Liver (tissue), 9 donors: Measurements from ENCODE around the gene SMIM33. TPM values are rescaled to one million over a fixed set of nuclear protein-coding genes. Genes with fewer than 3 reads are reported as not detected.

Experiments used
- DNase-seq: peaks from one replicate; pipeline ENCODE4 v3.0.0-alpha.2; 2017; ENCODE audit warnings: low spot score
- H3K27ac ChIP-seq, 2 donors: one replicate each; pipeline ENCODE4 v1.7.0; 2013; ENCODE audit warnings: inconsistent platforms in 2 of 2, low read length in 2 of 2, control low read depth in 1 of 2, low read depth in 1 of 2, mild to moderate bottlenecking in 1 of 2
- H3K27me3 ChIP-seq, 4 donors: one replicate each; pipeline versions ENCODE4 v1.6.1 to v1.7.0; 2013; ENCODE audit warnings: low read length in 3 of 4, inconsistent platforms in 1 of 4, mild to moderate bottlenecking in 1 of 4, moderate library complexity in 1 of 4; ENCODE audit not compliant: control insufficient read depth in 4 of 4, insufficient read depth in 4 of 4
- H3K36me3 ChIP-seq, 4 donors: one replicate each; pipeline versions ENCODE4 v1.6.1 to v1.7.0; 2013; ENCODE audit warnings: low read length in 3 of 4, mild to moderate bottlenecking in 3 of 4, low read depth in 1 of 4, moderate library complexity in 1 of 4; ENCODE audit not compliant: control insufficient read depth in 4 of 4, insufficient read depth in 3 of 4
- H3K4me1 ChIP-seq, 4 donors: one replicate each; pipeline versions ENCODE4 v1.6.1 to v1.7.0; 2013; ENCODE audit warnings: low read length in 3 of 4, mild to moderate bottlenecking in 3 of 4, moderate library complexity in 1 of 4; ENCODE audit not compliant: control insufficient read depth in 4 of 4, insufficient read depth in 4 of 4
- H3K4me3 ChIP-seq, 3 donors: one replicate each; pipeline versions ENCODE4 v1.6.1 to v1.7.0; 2013; ENCODE audit warnings: low read length in 3 of 3, control low read depth in 1 of 3, low read depth in 1 of 3, mild to moderate bottlenecking in 1 of 3
- H3K9ac ChIP-seq, 2 donors: one replicate each; pipeline ENCODE4 v1.7.0; 2013; ENCODE audit warnings: low read length in 2 of 2, mild to moderate bottlenecking in 2 of 2, moderate library complexity in 2 of 2, control low read depth in 1 of 2, low read depth in 1 of 2
- H3K9me3 ChIP-seq, 4 donors: one replicate each; pipeline versions ENCODE4 v1.6.1 to v1.7.0; 2013; ENCODE audit warnings: low read length in 3 of 4; ENCODE audit not compliant: control insufficient read depth in 4 of 4
- ATF3 ChIP-seq: IDR thresholded peaks from 2 replicates; pipeline ENCODE4 v1.6.1; 2016; ENCODE audit warnings: antibody characterized with exemption
- CTCF ChIP-seq: fragments of 150-350 bp; IDR thresholded peaks from 2 replicates; pipeline ENCODE4 v1.5.1; 2017; ENCODE audit warnings: improper control_type of control experiment, low read depth, low read length; ENCODE audit not compliant: missing input control
- EGR1 ChIP-seq, 2 donors: IDR thresholded peaks; 2 replicates each; pipeline ENCODE4 v1.6.1; 2016 to 2018; ENCODE audit warnings: antibody characterized with exemption in 2 of 2, low read depth in 2 of 2
- FOXA2 ChIP-seq: IDR thresholded peaks from 2 replicates; pipeline ENCODE4 v1.6.1; 2016; ENCODE audit warnings: antibody characterized with exemption
- GABPA ChIP-seq, 2 donors: IDR thresholded peaks in 1 of 2; conservative IDR thresholded peaks in 1 of 2; 2 replicates each; pipeline ENCODE4 v1.6.1; 2016; ENCODE audit warnings: antibody characterized with exemption in 2 of 2, mild to moderate bottlenecking in 1 of 2, moderate library complexity in 1 of 2
- HNF4G ChIP-seq: IDR thresholded peaks from 2 replicates; pipeline ENCODE4 v1.6.1; 2016; ENCODE audit warnings: antibody characterized with exemption
- NR2F2 ChIP-seq: IDR thresholded peaks from 2 replicates; pipeline ENCODE4 v1.6.1; 2016; ENCODE audit warnings: antibody characterized with exemption
- RAD21 ChIP-seq, 2 donors: IDR thresholded peaks; 2 replicates each; pipeline ENCODE4 v1.6.1; 2016; ENCODE audit warnings: antibody characterized with exemption in 2 of 2, mild to moderate bottlenecking in 2 of 2
- REST ChIP-seq: IDR thresholded peaks from 2 replicates; pipeline ENCODE4 v1.6.1; 2016; ENCODE audit warnings: antibody characterized with exemption, mild to moderate bottlenecking
- RXRA ChIP-seq, 2 donors: IDR thresholded peaks; 2 replicates each; pipeline ENCODE4 v1.6.1; 2017 to 2018; ENCODE audit warnings: antibody characterized with exemption in 2 of 2, mild to moderate bottlenecking in 1 of 2
- SP1 ChIP-seq: IDR thresholded peaks from 2 replicates; pipeline ENCODE4 v1.6.1; 2018; ENCODE audit warnings: antibody characterized with exemption, mild to moderate bottlenecking
- TAF1 ChIP-seq: conservative IDR thresholded peaks from 2 replicates; pipeline ENCODE4 v1.6.1; 2016; ENCODE audit warnings: antibody characterized with exemption, mild to moderate bottlenecking
- YY1 ChIP-seq: IDR thresholded peaks from 2 replicates; pipeline ENCODE4 v1.6.1; 2016; ENCODE audit warnings: antibody characterized with exemption, mild to moderate bottlenecking
- WGBS: extraction: QIAGEN DNeasy Blood & Tissue Kit; methylation state at CpG from one replicate; pipeline ENCODE4 v1.1.7; 2013; 5-methylcytosine and 5-hydroxymethylcytosine counted together
- polyA plus RNA-seq, 2 donors: library from polyadenylated mRNA; stranded (reverse) in 1 of 2; unstranded in 1 of 2; fragments of 200-250 nt in 1 of 2; fragments of >200 nt in 1 of 2; fragmentation: Nextera tagmentation in 1 of 2; extraction: Ambion mirVana in 1 of 2; gene quantifications; one replicate each; pipeline versions ENCODE4 v1.2.1 to v1.2.3, GENCODE V29; 2013 to 2015
- total RNA-seq, 2 donors: library from RNA; depleted of rRNA; stranded (reverse); fragments of >200 nt; gene quantifications; one replicate each; pipeline ENCODE4 v1.2.3, GENCODE V29; 2014
- donor health status: healthy.
- donor health status: healthy.
- donor health status: healthy.
- donor health status: healthy.
- donor health status: healthy.

SMIM33 gene
- total and polyA plus RNA-seq, 4 donors = 0.05 TPM; not detected in 3

- H3K27me3 ChIP-seq = no peaks in the 10 kb centered on the region
- no peak overlapping the region for H3K9ac ChIP-seq
These were observed 16.9 kb upstream of the SMIM33 start for GRCh38 chr5:139453683-139454567.

GRCh38 chr5:139454568-139455290, 16.1 kb upstream of the SMIM33 start:
- whole genome bisulfite sequencing = 82% methylated on average over 11 of the region's 11 CpGs
- TF ChIP-seq CTCF (no peak), EGR1 (IDR thresholded peaks at IDR 0.05; ENCODE audit: low read depth in 2 of 2) (no peak), SP1 (no peak), YY1 (no peak), ATF3 (no peak), TAF1 (no peak), FOXA2 (no peak), RAD21 (IDR thresholded peaks at IDR 0.05) (no peak), HNF4G (no peak), RXRA (IDR thresholded peaks at IDR 0.05) (no peak), REST (no peak)
- no peak for DNase-seq
- Histone ChIP-seq H3K4me1 (no peaks in the 10 kb centered on the region), H3K9me3 (no peaks in the 10 kb centered on the region), H3K4me3 (no peak overlapping the region), H3K9ac (no peak overlapping the region), H3K27ac (no peak overlapping the region), H3K27me3 (no peaks in the 10 kb centered on the region), H3K36me3 (no peaks in the 10 kb centered on the region)

More at GRCh38 chr5:139453683-139454567, 16.9 kb upstream of the SMIM33 start:
- no peak for DNase-seq
- Histone ChIP-seq H3K4me1 (no peaks in the 10 kb centered on the region), H3K27ac (no peak overlapping the region), H3K36me3 (no peaks in the 10 kb centered on the region), H3K4me3 (no peak overlapping the region), H3K9me3 (no peaks in the 10 kb centered on the region)
- 86% methylated on average over 3 of the region's 3 CpGs for WGBS
- TF ChIP-seq GABPA (IDR thresholded peaks at IDR 0.05 in 1 of 2, conservative IDR thresholded peaks at IDR 0.05 in 1 of 2) = no peak
- TF ChIP-seq CTCF = no peak
- TF ChIP-seq SP1 = no peak
- no peak for TF ChIP-seq NR2F2
